GM12878 (cell line): ENCODE data around the gene FCER1G. TPM values are rescaled to one million over a fixed set of nuclear protein-coding genes. Genes with fewer than 3 reads are reported as not detected.

Experiments
- ATAC-seq: fragments of 200-7000 bp; cut with Tn5 transposase; 3 replicates; pipeline ENCODE4 v1.9.1; 2020; ENCODE audit warnings: mild to moderate bottlenecking, moderate library complexity
- BruUV-seq: library from RNA; stranded (reverse); fragments of 400-500 nt; replicated peaks from 2 replicates; lab custom pipeline; 2021; lab: Mats Ljungman, UMichigan
- CTCF ChIA-PET: fragments of 300-600 bp; sonication (Branson Sonifier 250); formaldehyde crosslinking; extraction: SDS; loops from one replicate; lab custom pipeline; 2021; ENCODE audit warnings: inconsistent platforms; lab: Yijun Ruan, JAX
- POLR2A ChIA-PET: fragments of 350-600 bp; formaldehyde crosslinking; extraction: SDS; loops from one replicate; lab custom pipeline; 2021; ENCODE audit warnings: inconsistent platforms; lab: Charles Lee
- RAD21 ChIA-PET: fragments of 300-600 bp; sonication (Branson Sonifier 250); formaldehyde crosslinking; loops from one replicate; lab custom pipeline; 2023; ENCODE audit warnings: antibody characterized with exemption; ENCODE audit not compliant: unreplicated experiment; lab: Charles Lee
- SMC1A ChIA-PET: fragments of 300-600 bp; sonication (Branson Sonifier 250); formaldehyde crosslinking; loops from one replicate; lab custom pipeline; 2023; ENCODE audit not compliant: unreplicated experiment, uncharacterized antibody; lab: Charles Lee
- DNase-seq: peaks from one replicate; pipeline ENCODE4 v3.0.0-alpha.2; 2011; ENCODE audit warnings: low read depth, low spot score
- FAIRE-seq: peaks from 3 replicates; lab custom pipeline; 2011; peaks lifted over from hg19 to GRCh38; lab: Jason Lieb, UNC
- H2AFZ ChIP-seq: 2 replicates; pipeline ENCODE4 v1.6.0; 2011; ENCODE audit warnings: low read depth, low read length, control low read depth; ENCODE audit not compliant: control insufficient read depth
- H3K27ac ChIP-seq: 2 replicates; pipeline ENCODE4 v1.5.1; 2011; ENCODE audit warnings: control low read depth; ENCODE audit not compliant: control insufficient read depth, insufficient read depth
- H3K27me3 ChIP-seq, 2 experiments: replicated peaks in 1 of 2; 2 replicates each; pipeline versions ENCODE4 v1.6.0 to v1.6.1; 2011; ENCODE audit warnings: low read length in 1 of 2; ENCODE audit not compliant: control insufficient read depth in 2 of 2, insufficient read depth in 2 of 2
- H3K36me3 ChIP-seq, 2 experiments: 2 replicates each; pipeline ENCODE4 v1.5.1; 2011; ENCODE audit warnings: low read length in 1 of 2; ENCODE audit not compliant: control insufficient read depth in 2 of 2, insufficient read depth in 2 of 2
- H3K4me1 ChIP-seq: 2 replicates; pipeline ENCODE4 v1.6.1; 2011; ENCODE audit warnings: mild to moderate bottlenecking, low read length, moderate library complexity, mixed read lengths; ENCODE audit not compliant: control insufficient read depth, insufficient read depth
- H3K4me2 ChIP-seq: 2 replicates; pipeline ENCODE4 v1.6.0; 2011; ENCODE audit warnings: control low read depth; ENCODE audit not compliant: control insufficient read depth, insufficient read depth
- H3K4me3 ChIP-seq: fragments of 200-600 bp; sonication (generic); 2 replicates; pipeline ENCODE4 v1.5.1; 2016
- H3K79me2 ChIP-seq: 2 replicates; pipeline ENCODE4 v1.6.0; 2011; ENCODE audit warnings: low read length; ENCODE audit not compliant: control insufficient read depth, insufficient read depth
- H3K9ac ChIP-seq: 2 replicates; pipeline ENCODE4 v1.8.0; 2011; ENCODE audit warnings: low read length, control low read depth, mixed read lengths; ENCODE audit not compliant: control insufficient read depth, insufficient read depth
- H3K9me3 ChIP-seq: replicated peaks from 3 replicates; pipeline ENCODE4 v1.5.1; 2011; ENCODE audit warnings: mild to moderate bottlenecking, low read length; ENCODE audit not compliant: control insufficient read depth, insufficient read depth
- H4K20me1 ChIP-seq: 2 replicates; pipeline ENCODE4 v1.6.0; 2011; ENCODE audit not compliant: control insufficient read depth, insufficient read depth
- ASH2L ChIP-seq: fragments of 300-600, 200-600 bp; sonication (generic); IDR thresholded peaks from 2 replicates; pipeline ENCODE4 v1.6.1; 2017; ENCODE audit warnings: low read depth, mild to moderate bottlenecking, borderline replicate concordance
- CHD4 ChIP-seq: fragments of 200-600 bp; sonication (generic); IDR thresholded peaks from 2 replicates; pipeline ENCODE4 v1.6.1; 2016; ENCODE audit warnings: mild to moderate bottlenecking
- E2F8 ChIP-seq: fragments of 450-650 bp; IDR thresholded peaks from 2 replicates; pipeline ENCODE4 v1.6.1; 2018; ENCODE audit warnings: mild to moderate bottlenecking, low read depth, moderate library complexity; ENCODE audit not compliant: partially characterized antibody
- ETV6 ChIP-seq, 2 experiments: fragments of 450-650 bp in 1 of 2; IDR thresholded peaks in 1 of 2; conservative IDR thresholded peaks in 1 of 2; 2 replicates each; pipeline ENCODE4 v1.6.1; 2014; ENCODE audit warnings: antibody characterized with exemption in 1 of 2, borderline replicate concordance in 1 of 2, low read depth in 1 of 2, mild to moderate bottlenecking in 1 of 2, moderate library complexity in 1 of 2
- HDGF ChIP-seq: fragments of 450-650 bp; IDR thresholded peaks from 2 replicates; pipeline ENCODE4 v1.6.1; 2016; ENCODE audit warnings: antibody characterized with exemption
- IKZF1 ChIP-seq: fragments of 450-650 bp; conservative IDR thresholded peaks from 2 replicates; pipeline ENCODE4 v1.6.1; 2017; ENCODE audit warnings: antibody characterized with exemption, mild to moderate bottlenecking
- KAT2A ChIP-seq: conservative IDR thresholded peaks from 2 replicates; pipeline ENCODE4 v1.6.1; 2011; ENCODE audit warnings: low read depth, low read length; ENCODE audit not compliant: control insufficient read depth
- MTA2 ChIP-seq: fragments of 450-650 bp; IDR thresholded peaks from 2 replicates; pipeline ENCODE4 v1.6.1; 2016; ENCODE audit warnings: low read depth, mild to moderate bottlenecking, moderate library complexity
- PML ChIP-seq: IDR thresholded peaks from 2 replicates; pipeline ENCODE4 v1.6.1; 2012; ENCODE audit warnings: low read length, inconsistent platforms
- RAD21 ChIP-seq: IDR thresholded peaks from 2 replicates; pipeline ENCODE4 v1.6.1; 2011; ENCODE audit warnings: mild to moderate bottlenecking, low read depth, low read length, moderate library complexity; ENCODE audit not compliant: insufficient read depth
- SIX5 ChIP-seq: IDR thresholded peaks from 2 replicates; pipeline ENCODE4 v1.6.1; 2011; ENCODE audit warnings: mild to moderate bottlenecking, low read depth, low read length, moderate library complexity; ENCODE audit not compliant: severe bottlenecking
- TARDBP ChIP-seq: IDR thresholded peaks from 2 replicates; pipeline ENCODE4 v1.6.1; 2016; ENCODE audit warnings: borderline replicate concordance
- ZBTB33 ChIP-seq: fragments of 450-650 bp; IDR thresholded peaks from 2 replicates; pipeline ENCODE4 v1.6.1; 2017; ENCODE audit warnings: mild to moderate bottlenecking
- ZNF207 ChIP-seq: fragments of 450-650 bp; IDR thresholded peaks from 2 replicates; pipeline ENCODE4 v1.6.1; 2014; ENCODE audit warnings: antibody characterized with exemption, mild to moderate bottlenecking, borderline replicate concordance
- WGBS: methylation state at CpG from one replicate; pipeline ENCODE4 v1.1.6; 2016; ENCODE audit warnings: low lambda C conversion rate; ENCODE audit not compliant: insufficient replicate concordance, insufficient coverage; ENCODE audit errors: missing lambda C conversion rate; 5-methylcytosine and 5-hydroxymethylcytosine counted together
- in situ Hi-C: fragments of 300-500 bp; cut with MboI; formaldehyde crosslinking; loops from 9 replicates; pipeline ENCODE4 v1.14.3; 2018; ENCODE audit warnings: mixed read lengths
- intact Hi-C: fragments of 100-400 bp; cut with micrococcal nuclease; formaldehyde crosslinking; loops from one replicate; pipeline ENCODE4 v1.14.2; 2022; ENCODE audit not compliant: unreplicated experiment
- polyA plus RNA-seq, 11 experiments: library from polyadenylated mRNA; depleted of rRNA in 4 of 11; unstranded in 6 of 11; stranded (reverse) in 5 of 11; fragments of >200 nt; fragmentation: Nextera tagmentation in 4 of 11; fragmentation: Illumina TruSeq in 1 of 11; extraction: Ambion mirVana in 4 of 11; extraction: Trizol in 1 of 11; gene quantifications; 1 replicate in 1 of 11; 2 replicates in 10 of 11; pipeline versions ENCODE4 v1.2.1 to v1.2.3, GENCODE V29; 2011 to 2016; ENCODE audit warnings: inconsistent platforms in 2 of 11, missing spikeins in 2 of 11, low read depth in 1 of 11
- total RNA-seq, 4 experiments: library from RNA; depleted of rRNA in 3 of 4; stranded (reverse); fragments of >200 nt in 3 of 4; fragmentation: Illumina TruSeq in 1 of 4; extraction: Trizol in 1 of 4; gene quantifications; 2 replicates each; pipeline versions ENCODE4 v1.2.1 to v1.2.3, GENCODE V29; 2013 to 2021

The FCER1G gene
- total and polyA plus RNA-seq, 10 of the 15 experiments (the other 5 are each of a cell fraction or from before 2014, with no cell fraction given), result 0.40 to 1.9 (median 0.89) TPM

GRCh38 chr1:161198194-161198896, 16.8 kb upstream of the FCER1G start (continued):
- TF ChIP-seq E2F8, result no peak
- TF ChIP-seq HDGF, result no peak
- no peak for TF ChIP-seq KAT2A
- TF ChIP-seq PML, result no peak

GRCh38 chr1:161198897-161199431, 16.1 kb upstream of the FCER1G start, which contains the start of gene ADAMTS4:
ADAMTS4 (minus strand) TSS chr1:161199054; CDS start chr1:161198627, 427 bp downstream.
- no TSS peak for BruUV-seq
- ATAC-seq (no peak), DNase-seq (no peak), FAIRE-seq (no peak)
- CTCF ChIA-PET, result interaction anchor here (0.6 to 1.2 kb wide), 5 partner anchors 9 to 367 kb away, joined by 3 read pairs; partner anchors contain the start of gene TOMM40L
- H3K4me3 ChIP-seq, result no peak within 1 kb of the TSS
- no peaks in the 10 kb centered on the region for H3K9me3 ChIP-seq
- RAD21 ChIA-PET, result interaction anchor here (1.4 to 1.6 kb wide), 2 partner anchors 18 to 26 kb away, joined by 5 read pairs; partner anchors contain the start of gene TOMM40L
- H4K20me1 ChIP-seq, result no peaks in the 10 kb centered on the region
- WGBS, result 71% methylated on average over 11 of the region's 11 CpGs
- in situ Hi-C loops, result loop anchor here (10.0 kb wide), 1 partner anchor 546 kb away; the partner anchor contains the start of gene DUSP12
- no peaks in the 10 kb centered on the region for H3K27me3 ChIP-seq
- no peak within 1 kb of the TSS for H3K9ac ChIP-seq
- POLR2A ChIA-PET, result no interaction called here
- H3K4me2 ChIP-seq, result no peak within 1 kb of the TSS
- SMC1A ChIA-PET, result no interaction called here
- H3K4me1 ChIP-seq, result peaks cover 36% of the 10 kb centered on the region
- intact Hi-C loops, result no loop called here
- no peak within 1 kb of the TSS for H2AFZ ChIP-seq
- no peaks in the 10 kb centered on the region for H3K36me3 ChIP-seq
- H3K79me2 ChIP-seq, result peaks cover 20% of the 10 kb centered on the region
- H3K27ac ChIP-seq, result no peak within 1 kb of the TSS
- TF ChIP-seq ZNF207 (no peak), ASH2L (no peak), ZBTB33 (no peak), E2F8 (no peak), MTA2 (no peak), CHD4 (no peak), SIX5 (no peak), TARDBP (no peak), HDGF (no peak), IKZF1 (no peak), RAD21 (no peak), ETV6 (conservative IDR thresholded peaks at IDR 0.05 in 1 of 2, IDR thresholded peaks at IDR 0.05 in 1 of 2; ENCODE audit: borderline replicate concordance in 1 of 2, low read depth in 1 of 2) (no peak)
